GM03348 (cell line): ENCODE measurements around the gene ACAP2.
"Not testable (repeated sequence)": the region's sequence is repeated elsewhere in the genome, so short reads cannot be mapped to it uniquely, and the experiment has no call there.

Experiments used
- DNase-seq: peaks from one replicate; pipeline ENCODE4 v3.0.0; 2012; ENCODE audit warnings: low spot score

The ACAP2 gene

GRCh38 chr3:195442573-195443390 lies at the start of gene ACAP2:
Gene ACAP2 (minus strand): TSS chr3:195443020. CDS start chr3:195442847, 173 bp downstream.
- DNase-seq = peak; percentile 100

- DNase-seq = no peak
These were observed 32.8 kb upstream of the ACAP2 start for GRCh38 chr3:195475614-195476013.

GRCh38 chr3:195475116-195475515 lies 32.3 kb upstream of the ACAP2 start:
- not testable (repeated sequence) for DNase-seq

GRCh38 chr3:195468841-195469240 lies 26.0 kb upstream of the ACAP2 start:
- no peak for DNase-seq

GRCh38 chr3:195468391-195468776 lies 25.6 kb upstream of the ACAP2 start:
- DNase-seq = no peak

- DNase-seq = peak; percentile 40
These were observed 25.0 kb upstream of the ACAP2 start for GRCh38 chr3:195467641-195468390.

GRCh38 chr3:195466251-195466650 lies 23.4 kb upstream of the ACAP2 start:
- no peak for DNase-seq

- DNase-seq = not testable (repeated sequence)
These were observed 20.1 kb upstream of the ACAP2 start for GRCh38 chr3:195462922-195463321.

GRCh38 chr3:195462308-195462610 lies 19.4 kb upstream of the ACAP2 start:
- DNase-seq = no peak

- DNase-seq = no peak
These were observed 18.9 kb upstream of the ACAP2 start for GRCh38 chr3:195461594-195462307.

- DNase-seq = no peak
These were observed 17.4 kb upstream of the ACAP2 start for GRCh38 chr3:195460091-195460713.

- DNase-seq = no peak
These were observed 15.5 kb upstream of the ACAP2 start for GRCh38 chr3:195458316-195458717.

GRCh38 chr3:195455789-195456188 lies 13.0 kb upstream of the ACAP2 start:
- DNase-seq = no peak

- no peak for DNase-seq
These were observed 10.4 kb upstream of the ACAP2 start for GRCh38 chr3:195453236-195453635.

- no peak for DNase-seq
These were observed 8.7 kb upstream of the ACAP2 start for GRCh38 chr3:195451373-195452015.

GRCh38 chr3:195450731-195451229 lies 8.0 kb upstream of the ACAP2 start:
- DNase-seq = peak; percentile 63

- no peak for DNase-seq
These were observed 5.5 kb upstream of the ACAP2 start for GRCh38 chr3:195448205-195448875.

GRCh38 chr3:195447201-195447600 lies 4.4 kb upstream of the ACAP2 start:
- no peak for DNase-seq

GRCh38 chr3:195446359-195446758 lies 3.5 kb upstream of the ACAP2 start:
- DNase-seq = no peak

- DNase-seq = no peak
These were observed 3.1 kb upstream of the ACAP2 start for GRCh38 chr3:195445885-195446284.

- no peak for DNase-seq
These were observed 670 bp upstream of the ACAP2 start for GRCh38 chr3:195443391-195443989.
